ENCODE data around the gene SORCS3.

Gene SORCS3

DNA sequence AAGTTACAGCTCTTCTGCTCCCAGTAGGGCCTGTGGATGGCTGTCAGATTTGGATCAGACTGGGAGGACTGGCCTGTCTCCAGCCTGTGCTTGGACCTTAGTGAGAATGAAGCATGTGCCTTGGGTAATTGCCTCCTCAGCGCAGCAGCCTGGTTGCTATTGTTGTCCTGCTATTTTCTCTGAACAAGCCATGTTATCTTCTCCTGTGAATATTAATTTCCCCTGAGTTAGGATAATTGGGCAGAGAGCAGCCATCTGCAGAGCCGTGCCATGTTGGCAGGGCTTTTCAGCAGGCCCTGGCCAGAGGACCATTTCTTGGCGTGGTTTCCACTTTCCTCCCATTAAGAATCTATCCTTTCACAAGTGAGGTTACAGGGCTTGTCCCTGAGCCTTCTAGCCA is 497.3 kb downstream of the SORCS3 start:
- no peak for DNase-seq

GRCh38 chr10:105139363-105139896 is 498.3 kb downstream of the SORCS3 start:
- no peak for DNase-seq

DNA sequence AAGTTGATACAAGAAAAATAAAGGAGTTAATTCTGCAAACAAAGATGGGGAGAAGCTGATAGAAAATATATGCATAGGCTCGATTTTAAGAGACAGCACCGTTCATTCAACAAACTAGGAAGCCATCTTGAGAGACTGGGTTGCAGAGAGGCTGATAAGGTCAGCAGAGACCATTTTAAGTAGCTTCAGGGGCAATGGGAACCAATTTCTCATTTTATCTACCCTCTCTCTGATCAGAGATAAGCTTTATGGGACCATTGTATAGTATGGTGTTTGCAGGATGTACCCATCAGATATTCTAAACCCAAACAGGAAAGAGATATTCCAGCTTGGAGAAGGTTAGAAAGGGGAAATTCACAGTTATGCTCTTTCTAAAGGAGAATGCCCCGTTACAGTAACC is 499.5 kb downstream of the SORCS3 start:
- no peak for DNase-seq

- no peak for DNase-seq
These were observed 504.6 kb downstream of the SORCS3 start for GRCh38 chr10:105145711-105146110.

DNA sequence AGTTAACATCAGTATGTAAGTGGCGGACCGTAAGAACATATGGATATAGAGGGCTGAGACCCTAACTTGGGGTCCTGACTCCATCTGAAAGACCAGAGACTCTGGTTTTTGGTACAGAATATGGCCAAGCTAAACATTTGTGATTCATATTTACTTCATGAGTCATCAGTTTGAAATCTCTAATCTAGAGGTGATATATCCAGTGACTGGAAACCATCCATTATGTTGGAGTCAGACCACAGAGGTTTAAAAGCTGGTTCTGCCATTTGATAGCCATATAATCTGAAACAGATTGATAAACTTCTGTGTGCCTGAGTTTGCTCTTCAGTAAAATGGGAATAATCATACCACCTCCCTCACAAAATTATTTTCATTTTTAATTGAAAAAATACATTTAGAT is 505.3 kb downstream of the SORCS3 start:
- no peak for DNase-seq

DNA sequence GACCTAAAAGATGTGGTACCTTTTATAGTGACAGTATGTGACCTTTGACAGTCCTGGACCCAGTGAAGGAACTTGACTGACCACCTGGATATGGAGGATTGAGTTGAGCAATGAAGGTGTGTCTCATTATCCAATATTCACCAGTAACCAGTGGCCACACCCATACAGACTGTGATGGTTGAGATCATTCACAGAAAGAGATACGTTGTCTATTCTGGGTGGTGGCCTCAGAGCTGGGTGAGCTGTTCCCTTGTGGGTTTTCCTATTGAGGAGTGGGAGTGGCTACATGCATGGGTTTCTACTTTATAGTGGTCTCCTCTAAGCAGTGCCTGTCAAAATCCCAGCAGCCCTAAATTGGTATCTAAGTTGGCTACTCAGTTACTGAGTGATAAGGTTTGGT is 507.4 kb downstream of the SORCS3 start:
- DNase-seq: no peak

DNA sequence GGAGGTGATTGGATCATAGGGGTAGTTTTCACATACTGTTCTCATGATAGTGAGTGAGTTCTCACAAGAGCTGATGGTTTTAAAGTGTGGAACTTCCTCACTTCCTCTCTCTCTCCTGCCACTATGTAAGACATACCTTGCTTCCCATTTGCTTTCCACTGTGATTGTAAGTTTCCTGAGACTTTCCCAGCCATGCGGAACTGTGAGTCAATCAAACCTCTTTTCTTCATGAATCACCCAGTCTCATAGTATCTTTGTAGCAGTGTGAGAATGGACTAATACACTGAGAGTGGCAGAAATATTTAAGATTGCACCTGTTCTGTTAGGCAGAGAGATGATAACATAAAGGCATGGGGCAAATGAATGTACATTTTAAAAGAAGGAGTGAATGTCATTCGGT is 507.8 kb downstream of the SORCS3 start:
- no peak for DNase-seq

- no peak for DNase-seq
These were observed 508.3 kb downstream of the SORCS3 start for GRCh38 chr10:105149371-105149891.

DNA sequence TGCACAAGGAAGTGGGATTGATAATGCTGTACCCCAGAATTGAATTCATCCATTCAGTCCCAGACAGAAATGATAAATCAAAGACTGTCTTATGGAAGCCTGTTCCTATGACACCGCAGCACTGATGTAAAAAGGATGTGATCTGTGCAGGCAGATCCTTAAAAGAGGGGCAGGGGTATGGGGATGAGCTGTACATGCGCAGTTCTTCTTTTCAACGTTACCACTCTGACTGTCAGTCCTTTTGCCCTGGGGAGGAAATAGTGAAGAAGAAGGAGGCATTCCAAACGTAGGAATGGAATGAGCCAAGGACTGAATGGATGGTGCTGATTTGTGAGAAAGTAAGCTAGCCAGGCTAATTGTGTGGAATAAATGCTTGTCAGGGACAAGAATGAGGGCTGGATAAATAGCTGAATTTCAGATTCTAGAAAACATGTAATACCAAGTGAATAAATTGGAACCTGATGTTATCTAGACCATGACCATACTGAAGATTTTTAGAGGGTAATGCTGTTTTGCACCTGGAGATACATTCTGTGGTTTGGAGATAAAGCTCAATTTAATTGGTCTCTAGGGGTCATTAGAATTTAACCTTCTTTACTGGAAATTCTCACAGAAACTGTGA is 509.3 kb downstream of the SORCS3 start:
- DNase-seq: no peak

DNA sequence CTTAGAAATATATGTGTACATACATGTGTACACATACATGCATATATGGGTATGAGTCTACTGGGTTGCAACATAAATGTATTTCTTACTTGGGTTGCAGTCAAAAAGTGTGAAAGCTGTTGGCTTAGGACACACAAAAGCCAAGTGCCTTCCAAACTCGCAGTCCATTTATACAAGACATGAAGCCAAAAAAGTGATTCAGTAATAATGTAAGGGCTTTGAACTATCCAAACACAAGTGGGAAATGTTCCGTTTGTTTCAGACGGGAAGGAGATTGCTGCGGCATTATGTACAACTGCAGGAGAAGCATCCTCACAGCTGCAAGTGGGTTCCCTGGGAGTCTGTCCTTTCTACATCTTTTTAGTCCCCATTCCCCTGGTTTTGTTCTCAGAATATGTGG is 513.6 kb downstream of the SORCS3 start:
- no peak for DNase-seq

- DNase-seq: no peak
These were observed 518.2 kb downstream of the SORCS3 start for GRCh38 chr10:105159268-105159667.

- DNase-seq: no peak
These were observed 520.1 kb downstream of the SORCS3 start for GRCh38 chr10:105161149-105161548.

DNA sequence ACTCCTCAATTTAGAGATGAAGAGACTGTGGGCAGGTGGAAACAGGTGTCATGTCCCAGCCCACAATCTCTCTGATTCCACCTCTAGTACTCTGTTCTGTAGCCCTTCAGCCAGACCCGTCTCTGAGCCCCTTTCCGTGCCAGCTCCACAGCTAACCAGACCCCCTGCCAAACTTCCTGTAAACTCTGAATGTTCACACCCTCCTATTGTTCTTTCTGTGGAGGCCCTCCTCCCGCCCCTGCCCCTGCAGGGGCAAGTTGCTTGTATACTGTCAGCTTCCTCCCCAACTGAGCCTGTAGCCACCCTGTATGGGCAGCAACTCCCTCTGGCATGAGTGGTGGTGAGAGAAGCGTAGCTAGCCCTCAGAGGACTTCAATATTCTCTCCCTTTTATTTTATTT is 520.7 kb downstream of the SORCS3 start:
- no peak for DNase-seq

GRCh38 chr10:105170521-105170920 is 529.4 kb downstream of the SORCS3 start:
- no peak for DNase-seq

DNA sequence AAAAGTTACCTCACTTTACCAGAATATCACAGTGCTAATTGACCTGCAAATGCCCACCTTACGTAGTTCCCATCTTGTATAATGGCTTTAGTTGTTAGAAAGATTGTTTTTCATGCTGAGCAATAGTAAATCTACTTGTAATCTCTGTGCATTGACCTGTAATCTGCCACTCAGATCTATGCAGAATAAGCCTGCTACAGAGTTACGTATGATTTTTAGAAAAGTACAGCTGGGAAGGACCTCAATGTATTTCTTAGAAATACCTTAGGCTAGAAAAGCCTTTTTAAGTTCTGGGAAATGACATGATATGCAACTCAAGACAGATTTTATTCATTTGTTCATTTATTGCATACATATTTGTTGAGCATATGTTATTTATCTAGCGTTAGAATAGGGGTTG is 530.9 kb downstream of the SORCS3 start:
- no peak for DNase-seq

GRCh38 chr10:105181626-105182025 is 540.5 kb downstream of the SORCS3 start:
- no peak for DNase-seq

DNA sequence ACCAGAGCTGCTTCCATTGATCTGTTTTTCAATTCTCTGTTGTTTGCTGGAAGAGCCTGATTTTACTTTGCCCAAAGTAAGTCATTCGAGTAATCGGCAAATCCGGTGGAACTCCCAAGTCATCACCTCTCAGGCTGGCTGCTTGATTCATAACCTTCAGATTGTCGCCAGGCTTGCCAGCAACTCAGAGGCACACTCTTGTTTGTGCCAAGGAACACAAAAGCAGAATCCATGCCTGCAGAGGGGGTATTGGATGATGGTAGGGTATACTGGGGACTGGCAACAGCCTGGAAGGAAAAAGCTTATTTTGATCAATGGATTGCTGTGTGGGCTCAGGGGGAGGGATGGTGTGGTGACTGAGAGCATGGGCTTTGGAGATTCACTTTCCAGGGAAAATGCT is 542.4 kb downstream of the SORCS3 start:
- DNase-seq: no peak

GRCh38 chr10:105185161-105185560 is 544.1 kb downstream of the SORCS3 start:
- no peak for DNase-seq

- DNase-seq: no peak
These were observed 546.2 kb downstream of the SORCS3 start for GRCh38 chr10:105187243-105187642.

DNA sequence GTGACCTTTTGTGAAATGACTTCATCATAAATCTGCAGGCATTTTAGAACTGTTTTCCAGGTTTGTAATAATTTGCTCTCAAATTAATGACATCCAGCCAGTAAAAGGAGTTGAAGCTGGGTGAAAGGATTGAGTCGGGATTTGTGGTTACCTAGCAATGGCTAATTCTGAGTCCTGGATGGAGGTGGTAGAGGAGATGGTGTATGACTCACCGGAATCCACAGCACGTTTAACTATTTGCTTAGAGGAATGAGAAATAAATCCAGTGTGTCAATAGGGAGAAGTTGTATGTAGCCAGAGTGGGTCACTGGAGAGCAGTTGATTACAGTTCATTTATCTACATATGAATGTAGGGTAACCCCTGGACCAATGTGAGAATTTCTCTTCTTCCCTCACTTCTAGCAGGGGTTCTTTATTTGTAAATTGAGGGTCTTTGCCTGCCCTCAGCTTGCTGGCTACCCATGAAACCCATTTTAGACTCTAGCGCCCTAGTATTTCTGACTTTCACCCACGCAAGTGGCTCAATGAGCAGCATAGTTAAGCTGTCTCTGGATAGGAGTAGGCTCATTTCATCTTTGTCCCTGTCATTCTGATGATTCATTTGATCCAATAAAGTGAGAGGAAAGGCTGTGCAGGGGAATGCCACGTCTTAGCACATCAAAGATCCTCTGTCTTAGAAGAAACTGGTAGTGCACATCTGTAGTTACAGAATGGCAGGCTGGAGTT is 547.8 kb downstream of the SORCS3 start:
- DNase-seq: no peak

DNA sequence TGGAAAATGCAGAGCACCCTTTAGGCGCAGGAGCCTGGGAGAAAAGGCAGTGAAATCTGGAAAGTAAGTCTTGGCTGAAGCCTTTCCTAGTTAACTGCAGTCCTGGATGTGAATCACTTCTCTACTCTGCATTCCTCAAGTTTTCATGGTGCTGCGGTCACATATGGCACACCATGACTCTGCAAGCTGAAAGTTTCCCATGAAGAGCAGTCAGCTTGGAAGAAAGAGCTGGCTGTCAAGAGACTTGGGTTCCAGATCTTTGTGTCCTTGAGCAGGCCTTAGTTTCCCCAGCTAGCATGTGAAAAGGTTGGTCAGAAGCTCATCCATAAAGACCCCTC is 548.3 kb downstream of the SORCS3 start:
- no peak for DNase-seq

GRCh38 chr10:105192146-105192545 is 551.1 kb downstream of the SORCS3 start:
- no peak for DNase-seq

DNA sequence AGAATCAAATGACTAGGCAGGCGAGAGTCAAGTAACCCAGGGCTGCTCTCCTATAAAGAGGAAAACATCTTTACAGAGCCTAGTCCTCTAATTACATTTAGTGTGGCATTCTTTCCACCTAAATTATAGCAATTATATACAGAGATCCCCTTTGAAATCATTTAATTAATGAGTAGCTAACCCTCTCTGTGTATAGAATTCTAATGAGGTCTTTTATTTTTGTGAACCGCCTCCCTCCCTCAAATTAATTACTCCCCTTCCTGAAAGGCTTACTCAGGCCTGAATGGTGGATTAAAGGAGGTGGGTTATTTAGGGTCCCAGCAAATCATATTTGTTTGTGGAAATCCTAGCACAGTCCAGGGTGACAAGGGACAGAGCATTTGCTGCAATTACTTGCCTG is 551.8 kb downstream of the SORCS3 start:
- no peak for DNase-seq

- DNase-seq: no peak
These were observed 554.7 kb downstream of the SORCS3 start for GRCh38 chr10:105195831-105196230.

All from T-helper 2 cell (primary cell).